Measurements from ENCODE around the gene TMPRSS15. TPM values are rescaled to one million over a fixed set of nuclear protein-coding genes. Genes with fewer than 3 reads are reported as not detected.

TMPRSS15 gene
- total RNA-seq, 1 donor from 2014 or later, result not detected

DNA sequence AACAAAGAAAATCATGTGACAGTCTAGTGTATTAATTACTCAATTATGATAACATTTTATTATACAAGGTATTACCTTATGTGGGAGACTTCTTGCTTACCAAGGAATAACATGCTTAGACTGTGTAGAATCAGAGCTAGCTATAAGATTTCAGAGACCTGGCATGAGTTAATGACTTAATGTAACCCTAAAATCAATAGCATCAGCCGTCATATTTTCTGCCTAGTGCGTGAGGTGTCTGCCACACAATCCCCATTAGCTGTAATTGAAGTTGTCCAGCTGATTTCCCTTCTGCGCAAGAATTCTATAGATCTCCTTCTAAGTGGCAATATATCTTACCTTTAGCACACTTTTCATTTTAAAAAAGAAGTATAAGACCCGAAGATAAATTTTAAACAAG, 130.2 kb downstream of the TMPRSS15 start:
- ATAC-seq, result no peak
- intact Hi-C loops (cut with DNase I), result no loop called here
- H3K27ac ChIP-seq, result no peak overlapping the region

GRCh38 chr21:18269856-18270255, 133.7 kb downstream of the TMPRSS15 start:
- H3K27ac ChIP-seq, result no peak overlapping the region
- H3K36me3 ChIP-seq, result no peaks in the 10 kb centered on the region
- intact Hi-C loops (cut with DNase I), result no loop called here
- no peaks in the 10 kb centered on the region for H3K4me1 ChIP-seq
- no peak for TF ChIP-seq CTCF (IDR thresholded peaks at IDR 0.05)
- no peak for DNase-seq
- no peaks in the 10 kb centered on the region for H3K27me3 ChIP-seq
- ATAC-seq, result no peak
- H3K9me3 ChIP-seq, result no peaks in the 10 kb centered on the region
- no peak overlapping the region for H3K4me3 ChIP-seq

More for the DNA sequence above, 130.2 kb downstream of the TMPRSS15 start:
- Histone ChIP-seq H3K9me3 (no peaks in the 10 kb centered on the region), H3K27me3 (no peaks in the 10 kb centered on the region), H3K4me1 (no peaks in the 10 kb centered on the region), H3K4me3 (no peak overlapping the region), H3K36me3 (no peaks in the 10 kb centered on the region)
- TF ChIP-seq CTCF (IDR thresholded peaks at IDR 0.05), result no peak
- no peak for DNase-seq

DNA sequence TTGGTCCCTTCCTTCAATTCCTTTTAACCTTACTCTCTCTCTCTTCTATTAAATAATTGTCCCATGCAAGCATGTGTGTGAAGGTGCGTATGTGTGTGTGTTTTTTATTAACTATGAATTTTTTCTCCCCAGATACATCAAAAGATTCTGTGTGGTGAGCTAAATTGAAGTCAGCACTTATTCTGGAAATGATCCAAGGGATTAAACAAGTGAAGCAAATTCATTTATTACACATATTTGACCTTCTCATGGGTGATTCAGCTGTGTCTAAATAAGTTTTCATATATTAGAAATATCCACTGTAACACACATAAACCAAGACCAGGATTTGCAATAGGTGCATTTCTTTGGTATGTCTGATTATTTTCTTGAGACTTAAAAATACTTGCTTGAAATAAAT, 134.7 kb downstream of the TMPRSS15 start:
- Histone ChIP-seq H3K9me3 (no peaks in the 10 kb centered on the region), H3K27me3 (no peaks in the 10 kb centered on the region), H3K36me3 (no peaks in the 10 kb centered on the region), H3K4me1 (no peaks in the 10 kb centered on the region), H3K27ac (no peak overlapping the region), H3K4me3 (no peak overlapping the region)
- intact Hi-C loops (cut with DNase I), result no loop called here
- TF ChIP-seq CTCF (IDR thresholded peaks at IDR 0.05), result no peak
- no peak for ATAC-seq
- no peak for DNase-seq

- intact Hi-C loops (cut with DNase I), result no loop called here
- no peak for TF ChIP-seq CTCF (IDR thresholded peaks at IDR 0.05)
- no peak for DNase-seq
Measured at GRCh38 chr21:18267496-18267895, 136.1 kb downstream of the TMPRSS15 start.

DNA sequence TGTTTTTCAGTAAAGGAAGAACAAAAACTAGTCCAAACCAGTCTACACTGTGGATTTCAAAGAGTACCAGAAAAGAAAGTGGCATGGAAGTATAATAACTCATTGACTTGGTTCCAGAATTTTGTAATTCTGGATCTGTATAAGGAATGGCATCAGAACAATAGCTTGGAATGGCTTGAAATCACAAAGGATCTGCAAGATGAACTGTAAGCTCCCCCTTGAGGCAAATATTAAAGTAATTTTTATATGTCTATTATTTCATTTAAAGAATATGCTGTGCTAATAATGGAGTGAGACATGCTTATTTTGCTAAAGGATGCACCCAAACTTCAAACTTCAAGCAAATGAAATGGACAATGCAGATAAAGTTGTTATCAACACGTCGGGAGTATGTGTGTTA, 137.6 kb downstream of the TMPRSS15 start:
- Histone ChIP-seq H3K36me3 (no peaks in the 10 kb centered on the region), H3K27ac (no peak overlapping the region), H3K27me3 (no peaks in the 10 kb centered on the region), H3K4me3 (no peak overlapping the region), H3K9me3 (no peaks in the 10 kb centered on the region), H3K4me1 (no peaks in the 10 kb centered on the region)
- intact Hi-C loops (cut with DNase I), result no loop called here
- TF ChIP-seq CTCF (IDR thresholded peaks at IDR 0.05), result no peak
- DNase-seq, result no peak
- no peak for ATAC-seq

More at GRCh38 chr21:18267496-18267895, 136.1 kb downstream of the TMPRSS15 start:
- no peak overlapping the region for H3K4me3 ChIP-seq
- H3K27ac ChIP-seq, result no peak overlapping the region
- H3K9me3 ChIP-seq, result no peaks in the 10 kb centered on the region
- H3K27me3 ChIP-seq, result no peaks in the 10 kb centered on the region
- H3K4me1 ChIP-seq, result no peaks in the 10 kb centered on the region
- no peak for ATAC-seq
- no peaks in the 10 kb centered on the region for H3K36me3 ChIP-seq

GRCh38 chr21:18253799-18254198, 149.8 kb downstream of the TMPRSS15 start:
- H3K4me1 ChIP-seq, result no peaks in the 10 kb centered on the region
- intact Hi-C loops (cut with DNase I), result no loop called here
- no peaks in the 10 kb centered on the region for H3K27me3 ChIP-seq
- TF ChIP-seq CTCF (IDR thresholded peaks at IDR 0.05), result no peak
- no peak overlapping the region for H3K4me3 ChIP-seq
- no peak overlapping the region for H3K27ac ChIP-seq
- DNase-seq (no peak), ATAC-seq (no peak)
- H3K9me3 ChIP-seq, result no peaks in the 10 kb centered on the region
- no peaks in the 10 kb centered on the region for H3K36me3 ChIP-seq
